Ishikawa (cell line): ENCODE data around the gene SLC5A7.

Source experiments
- CREB1 ChIP-seq: IDR thresholded peaks from 2 replicates; pipeline ENCODE4 v1.6.1; 2012; ENCODE audit warnings: low read depth
- EGR1 ChIP-seq: IDR thresholded peaks from 2 replicates; pipeline ENCODE4 v1.6.1; 2012
- EP300 ChIP-seq: IDR thresholded peaks from 2 replicates; pipeline ENCODE4 v1.6.1; 2012; ENCODE audit warnings: borderline replicate concordance
- FOXM1 ChIP-seq: IDR thresholded peaks from 2 replicates; pipeline ENCODE4 v1.6.1; 2012; ENCODE audit warnings: low read depth, borderline replicate concordance
- REST ChIP-seq: IDR thresholded peaks from 2 replicates; pipeline ENCODE4 v1.6.1; 2012; ENCODE audit warnings: low read depth, mild to moderate bottlenecking
- TAF1 ChIP-seq: IDR thresholded peaks from 2 replicates; pipeline ENCODE4 v1.6.1; 2012; ENCODE audit warnings: low read depth, mild to moderate bottlenecking
- TEAD4 ChIP-seq: IDR thresholded peaks from 2 replicates; pipeline ENCODE4 v1.6.1; 2012
- YY1 ChIP-seq: IDR thresholded peaks from 2 replicates; pipeline ENCODE4 v1.6.1; 2012; ENCODE audit warnings: low read depth
- ZBTB7A ChIP-seq: IDR thresholded peaks from 2 replicates; pipeline ENCODE4 v1.6.1; 2012; ENCODE audit warnings: low read depth
- TF ChIP-seq, protein P1 (sequence below): IDR thresholded peaks from 2 replicates; pipeline ENCODE4 v1.6.1; 2012

- no peak for TF ChIP-seq EP300
- no peak for TF ChIP-seq YY1
- TF ChIP-seq TEAD4, result no peak
- TF ChIP-seq FOXM1, result no peak
- no peak for TF ChIP-seq CREB1
- TF ChIP-seq TAF1, result no peak
- TF ChIP-seq EGR1, result no peak
- TF ChIP-seq REST, result no peak
- TF ChIP-seq, protein P1, sequence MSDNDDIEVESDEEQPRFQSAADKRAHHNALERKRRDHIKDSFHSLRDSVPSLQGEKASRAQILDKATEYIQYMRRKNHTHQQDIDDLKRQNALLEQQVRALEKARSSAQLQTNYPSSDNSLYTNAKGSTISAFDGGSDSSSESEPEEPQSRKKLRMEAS, result no peak
- no peak for TF ChIP-seq ZBTB7A
Measured at GRCh38 chr2:108026092-108026794, 39.9 kb downstream of the SLC5A7 start.
